Fibroblast of villous mesenchyme (primary cell): ENCODE measurements around the gene TPM4. TPM values are rescaled to one million over a fixed set of nuclear protein-coding genes. Genes with fewer than 3 reads are reported as not detected.

Experiments used
- DNase-seq: peaks from one replicate; pipeline ENCODE4 v3.0.0-alpha.2; 2010; ENCODE audit warnings: low read depth
- H3K4me3 ChIP-seq: 2 replicates; pipeline ENCODE4 v1.5.1; 2011; ENCODE audit warnings: low read depth, mild to moderate bottlenecking, low read length
- total RNA-seq: library from RNA; depleted of rRNA; stranded (reverse); fragments of >200 nt; gene quantifications from 2 replicates; pipeline ENCODE4 v1.2.3, GENCODE V29; 2012
- TF ChIP-seq, protein P1 (sequence below): IDR thresholded peaks from 2 replicates; pipeline ENCODE4 v1.5.1; 2012; ENCODE audit warnings: low read depth, mild to moderate bottlenecking, low read length; ENCODE audit not compliant: insufficient read depth

TPM4 gene
- total RNA-seq, 1 donor = 1,470 TPM

DNA sequence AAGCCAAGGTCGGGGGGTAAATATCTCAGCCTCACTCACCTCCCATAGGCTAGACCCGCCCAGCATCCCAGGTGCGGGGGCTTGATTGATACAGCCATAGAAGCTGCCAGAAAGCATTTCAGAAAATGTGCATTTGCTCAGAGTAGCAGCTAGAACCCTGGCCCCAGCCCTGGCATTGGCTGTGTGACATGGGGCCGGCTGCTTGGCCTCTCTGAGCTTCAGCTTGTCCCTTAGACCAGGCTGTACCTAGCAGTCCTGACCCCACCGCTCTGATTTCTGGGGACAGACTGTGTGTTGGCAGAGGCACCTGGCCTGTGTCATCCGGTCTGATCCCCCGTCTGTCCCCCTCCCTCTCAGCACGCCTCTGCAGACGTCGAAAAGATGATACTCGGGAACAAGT lies 50.8 kb downstream of the TPM4 start:
- H3K4me3 ChIP-seq = no peak overlapping the region
- no peak for DNase-seq
- TF ChIP-seq, protein P1, sequence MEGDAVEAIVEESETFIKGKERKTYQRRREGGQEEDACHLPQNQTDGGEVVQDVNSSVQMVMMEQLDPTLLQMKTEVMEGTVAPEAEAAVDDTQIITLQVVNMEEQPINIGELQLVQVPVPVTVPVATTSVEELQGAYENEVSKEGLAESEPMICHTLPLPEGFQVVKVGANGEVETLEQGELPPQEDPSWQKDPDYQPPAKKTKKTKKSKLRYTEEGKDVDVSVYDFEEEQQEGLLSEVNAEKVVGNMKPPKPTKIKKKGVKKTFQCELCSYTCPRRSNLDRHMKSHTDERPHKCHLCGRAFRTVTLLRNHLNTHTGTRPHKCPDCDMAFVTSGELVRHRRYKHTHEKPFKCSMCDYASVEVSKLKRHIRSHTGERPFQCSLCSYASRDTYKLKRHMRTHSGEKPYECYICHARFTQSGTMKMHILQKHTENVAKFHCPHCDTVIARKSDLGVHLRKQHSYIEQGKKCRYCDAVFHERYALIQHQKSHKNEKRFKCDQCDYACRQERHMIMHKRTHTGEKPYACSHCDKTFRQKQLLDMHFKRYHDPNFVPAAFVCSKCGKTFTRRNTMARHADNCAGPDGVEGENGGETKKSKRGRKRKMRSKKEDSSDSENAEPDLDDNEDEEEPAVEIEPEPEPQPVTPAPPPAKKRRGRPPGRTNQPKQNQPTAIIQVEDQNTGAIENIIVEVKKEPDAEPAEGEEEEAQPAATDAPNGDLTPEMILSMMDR = no peak

DNA sequence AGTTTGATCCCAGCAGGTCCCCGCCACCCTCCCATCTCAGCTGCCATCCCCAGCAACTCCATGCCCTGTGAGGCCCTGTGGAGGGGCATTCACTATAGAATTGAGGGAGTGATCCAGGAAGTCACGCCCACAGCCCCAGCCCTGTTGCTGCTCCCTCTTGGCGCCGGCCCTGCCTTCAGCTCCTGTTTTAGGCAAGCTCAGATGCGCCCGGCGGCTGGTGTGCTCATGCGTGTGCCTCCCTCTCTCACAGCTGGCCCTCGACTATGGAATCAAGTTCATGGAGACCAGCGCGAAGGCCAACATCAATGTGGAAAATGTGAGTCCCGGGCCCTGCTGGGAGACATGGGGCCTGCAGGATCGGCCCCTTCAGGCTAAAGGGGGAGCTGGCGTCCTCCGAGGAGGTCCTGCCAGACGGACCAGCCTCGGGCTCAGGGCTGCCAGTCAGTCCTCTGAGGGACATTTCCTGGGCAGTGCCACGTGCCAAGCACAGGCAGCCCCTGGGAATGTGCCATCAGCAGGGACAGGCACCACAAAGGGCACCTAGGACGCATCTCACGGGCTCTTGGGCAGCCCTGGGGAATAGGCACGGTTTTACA lies 51.6 kb downstream of the TPM4 start:
- H3K4me3 ChIP-seq = no peak overlapping the region
- no peak for DNase-seq
- TF ChIP-seq, protein P1 = no peak

DNA sequence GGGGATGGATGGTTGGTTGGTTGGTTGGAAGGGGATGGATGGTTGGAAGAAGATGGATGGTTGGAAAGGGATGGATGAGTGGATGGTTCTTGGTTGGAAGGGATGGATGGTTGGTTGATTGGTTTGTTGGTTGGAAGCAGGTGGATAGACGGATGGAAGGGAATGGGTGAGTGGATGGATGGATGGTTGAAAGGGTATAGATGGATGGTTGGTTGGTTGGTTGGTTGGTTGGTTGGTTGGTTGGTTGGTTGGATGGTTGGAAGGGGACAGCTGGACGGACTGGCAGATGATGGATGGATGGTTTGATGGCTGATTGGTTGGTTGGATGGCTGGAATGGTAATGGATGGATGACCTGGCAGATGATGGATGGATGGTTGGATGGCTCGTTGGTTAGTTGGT lies 55.4 kb downstream of the TPM4 start:
- TF ChIP-seq, protein P1 = no peak
- no peak overlapping the region for H3K4me3 ChIP-seq
- no peak for DNase-seq

DNA sequence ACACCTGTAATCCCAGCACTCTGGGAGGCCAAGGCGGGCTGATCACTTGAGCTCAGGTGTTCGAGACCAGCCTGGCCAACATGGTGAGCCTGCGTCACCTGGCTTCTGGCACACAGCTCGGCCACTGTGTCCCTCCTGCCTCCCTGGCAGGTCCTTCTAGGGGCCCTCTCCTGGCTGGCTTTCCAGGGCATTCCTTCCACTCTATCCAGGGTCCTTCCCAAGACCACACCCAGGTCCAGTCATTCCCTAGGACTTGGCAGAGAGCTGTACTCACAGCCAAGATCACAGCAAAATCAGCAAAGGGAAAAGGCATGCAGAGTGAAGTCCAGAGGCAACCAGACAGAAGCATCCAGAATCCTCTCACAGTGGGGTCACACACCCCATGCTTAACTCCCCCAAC lies 57.5 kb downstream of the TPM4 start:
- no peak for DNase-seq
- TF ChIP-seq, protein P1 = no peak
- no peak overlapping the region for H3K4me3 ChIP-seq

DNA sequence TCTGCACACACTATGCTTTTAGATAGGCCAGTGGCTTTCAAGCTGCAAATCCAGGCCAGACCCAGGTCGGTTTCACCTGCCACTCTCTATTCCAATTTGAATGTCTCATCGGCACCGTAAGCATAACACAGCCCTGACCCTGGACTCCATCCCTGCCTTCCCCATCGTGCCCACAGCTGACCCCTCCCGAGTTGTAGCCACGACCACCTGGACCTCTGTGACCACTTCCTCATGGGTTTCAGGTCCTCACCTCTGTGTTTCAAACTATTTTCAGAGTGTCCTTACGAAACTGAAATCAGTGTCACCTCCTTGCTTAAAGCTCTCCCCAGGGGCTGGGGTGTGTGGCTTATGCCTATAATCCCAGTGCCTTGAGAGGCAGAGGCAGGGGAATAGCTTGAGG lies 58.2 kb downstream of the TPM4 start:
- no peak overlapping the region for H3K4me3 ChIP-seq
- TF ChIP-seq, protein P1 = no peak
- no peak for DNase-seq

DNA sequence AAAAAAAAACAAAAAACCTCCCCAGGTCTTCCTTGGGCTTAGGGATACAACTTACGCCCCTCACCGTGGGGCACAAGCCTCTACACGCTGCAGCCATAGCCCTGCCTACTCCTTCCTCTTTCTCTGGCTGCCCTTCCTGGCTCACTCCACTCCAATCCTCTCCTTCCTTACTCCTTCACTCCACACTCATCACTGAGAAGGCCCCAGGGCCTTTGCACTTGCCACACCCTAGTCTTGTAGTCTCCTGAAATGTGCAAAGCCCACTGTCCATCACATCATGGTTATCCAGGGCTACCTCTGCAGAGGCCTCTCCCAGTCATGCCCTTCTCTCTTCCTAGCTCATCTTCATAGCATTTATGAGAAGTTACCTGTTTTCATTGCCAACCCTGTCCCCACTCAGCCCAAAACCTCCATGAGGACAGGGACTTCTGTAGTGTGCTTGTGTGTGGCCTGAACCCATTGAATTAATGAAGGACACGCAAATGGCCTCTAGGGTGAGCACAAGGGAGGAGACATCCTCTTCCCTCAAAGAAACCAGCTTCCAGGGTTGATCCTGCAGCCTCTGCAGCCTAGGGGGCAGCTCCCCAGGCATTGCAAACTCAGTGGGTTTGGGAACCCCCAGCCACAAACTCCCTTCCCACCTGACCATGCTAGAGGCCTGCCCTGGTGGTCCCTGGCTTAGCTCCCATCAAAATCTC lies 59.3 kb downstream of the TPM4 start:
- DNase-seq = no peak
- H3K4me3 ChIP-seq = no peak overlapping the region
- TF ChIP-seq, protein P1 = no peak
